HG02943 (cell line): ENCODE results near the gene SLC38A1.

Source experiments
- ATAC-seq: cut with Tn5 transposase; IDR thresholded peaks from one replicate; pipeline ENCODE4 v1.9.1; 2021; ENCODE audit warnings: mild to moderate bottlenecking, low read depth, moderate library complexity; ENCODE audit not compliant: unreplicated experiment

Gene SLC38A1

DNA sequence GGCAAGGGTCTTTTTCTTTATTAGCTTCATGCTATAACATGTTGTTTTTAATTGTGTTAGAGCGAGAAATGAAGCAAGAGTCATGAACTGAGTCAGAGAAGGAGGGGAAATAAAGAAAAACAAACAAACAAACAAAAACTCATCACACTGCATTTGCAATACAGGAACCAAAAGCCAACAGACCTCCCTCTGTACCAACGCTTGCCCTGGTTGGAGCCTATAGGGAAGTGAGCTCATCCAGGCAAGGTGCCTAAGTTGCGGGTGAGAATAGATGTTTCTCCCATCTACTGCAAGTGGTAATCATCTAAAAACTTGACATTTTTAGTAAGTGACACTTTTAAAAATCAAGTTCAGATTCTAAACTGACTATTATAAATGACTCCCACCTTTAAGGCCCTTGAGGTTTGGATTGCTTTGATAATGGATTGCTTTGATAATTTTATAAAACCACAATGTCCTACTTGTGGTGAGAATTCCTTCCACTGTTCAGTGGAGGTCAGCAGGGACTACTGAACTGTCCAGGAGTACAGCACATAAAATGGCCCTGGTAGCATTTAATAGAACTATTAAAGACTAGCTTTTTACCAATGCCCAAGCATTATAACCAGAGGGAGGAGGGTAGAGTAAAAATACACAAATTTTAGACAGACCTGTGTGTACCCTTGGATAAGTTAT, 31.3 kb downstream of the SLC38A1 start:
- ATAC-seq, result no peak

DNA sequence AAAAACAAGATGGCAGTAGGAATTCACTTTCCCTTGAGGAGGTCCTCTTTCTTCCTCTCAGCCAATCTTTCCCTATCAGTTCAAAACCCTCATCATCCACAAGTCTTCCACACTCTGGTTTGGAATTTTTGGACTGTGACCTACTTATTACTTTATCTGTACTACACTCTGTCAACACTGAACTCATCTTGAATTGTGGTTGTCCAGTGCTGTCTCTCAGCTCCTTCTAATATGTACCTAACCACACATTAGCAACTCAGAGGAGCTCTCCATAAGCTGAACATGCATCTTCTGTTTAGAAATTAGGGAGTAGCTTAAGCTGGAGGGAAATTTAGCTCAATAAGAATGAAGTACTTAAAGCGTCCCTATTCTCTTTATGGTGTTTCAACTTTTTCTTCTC, 34.8 kb downstream of the SLC38A1 start:
- no peak for ATAC-seq

DNA sequence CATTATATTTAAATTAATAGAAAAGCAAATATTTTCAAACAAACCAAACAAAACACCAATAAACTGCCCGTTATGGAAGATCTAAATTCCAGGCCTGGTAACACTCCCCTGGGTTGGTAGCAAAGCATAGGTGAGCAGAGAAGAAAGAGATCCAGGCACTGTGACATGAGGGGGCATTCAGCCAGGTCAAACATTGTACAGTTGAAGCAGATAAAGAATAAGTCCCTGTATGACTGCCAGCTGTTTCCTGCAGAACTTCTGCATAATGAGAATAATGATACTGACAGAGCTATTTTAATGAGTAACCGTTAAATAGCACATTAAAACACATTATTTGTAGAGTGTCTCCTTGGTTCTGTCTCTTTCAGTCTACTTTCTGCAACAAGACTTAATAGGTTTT, 35.4 kb downstream of the SLC38A1 start:
- no peak for ATAC-seq

DNA sequence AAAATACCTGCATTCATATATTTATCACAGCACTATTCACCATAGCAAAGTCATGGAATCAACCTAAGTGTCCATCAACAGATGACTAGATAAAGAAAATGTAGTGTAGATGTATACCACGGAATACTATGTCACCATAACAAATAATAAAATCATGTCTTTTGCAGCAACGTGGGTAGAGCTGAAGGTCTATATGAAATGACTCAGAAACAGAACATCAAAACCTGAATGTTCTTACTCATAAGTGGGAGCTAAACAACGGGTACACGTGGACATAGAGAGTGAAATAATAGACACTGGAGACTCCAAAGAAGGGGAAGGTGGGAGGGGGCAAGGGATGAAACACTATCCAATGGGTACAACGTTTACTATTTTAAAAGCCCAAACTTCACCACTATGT, 37.9 kb downstream of the SLC38A1 start:
- no peak for ATAC-seq

DNA sequence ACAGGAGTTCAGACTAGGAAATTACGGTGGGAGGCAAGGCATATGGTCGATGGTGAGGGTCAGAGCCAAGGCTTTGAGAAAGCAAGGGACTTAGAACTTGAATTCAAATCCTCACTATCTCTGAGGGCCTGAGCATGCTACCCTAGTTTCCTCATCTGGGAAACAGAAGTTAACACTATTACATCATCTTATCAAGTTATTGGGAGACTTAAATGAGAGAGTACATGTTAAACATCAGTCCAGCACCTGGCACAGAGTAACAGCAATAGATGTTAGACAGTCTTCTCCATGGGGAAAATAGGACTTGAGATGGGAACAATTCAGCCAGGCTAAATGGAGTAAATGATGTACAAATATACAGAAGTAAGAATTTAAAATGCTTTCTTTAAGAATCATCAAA, 38.5 kb downstream of the SLC38A1 start:
- no peak for ATAC-seq

DNA sequence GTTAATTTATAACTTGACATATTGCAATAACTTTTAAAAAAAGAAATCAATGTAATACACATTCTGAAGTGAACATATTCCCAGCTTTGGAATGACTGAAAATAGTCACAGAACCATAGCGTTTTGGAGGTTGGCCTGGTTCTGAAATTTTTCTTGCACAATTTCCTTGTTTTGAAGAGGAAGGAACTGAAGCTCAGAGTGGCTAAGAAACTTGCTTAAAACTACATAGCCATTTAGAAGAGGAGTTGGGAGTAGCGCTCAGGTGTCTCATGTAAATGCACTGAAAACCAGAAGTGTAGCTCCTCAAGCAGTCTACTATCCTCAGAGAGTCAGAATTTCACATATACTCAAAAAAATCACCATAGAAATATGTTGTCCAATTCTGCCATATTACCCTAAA, 41.2 kb downstream of the SLC38A1 start:
- no peak for ATAC-seq

DNA sequence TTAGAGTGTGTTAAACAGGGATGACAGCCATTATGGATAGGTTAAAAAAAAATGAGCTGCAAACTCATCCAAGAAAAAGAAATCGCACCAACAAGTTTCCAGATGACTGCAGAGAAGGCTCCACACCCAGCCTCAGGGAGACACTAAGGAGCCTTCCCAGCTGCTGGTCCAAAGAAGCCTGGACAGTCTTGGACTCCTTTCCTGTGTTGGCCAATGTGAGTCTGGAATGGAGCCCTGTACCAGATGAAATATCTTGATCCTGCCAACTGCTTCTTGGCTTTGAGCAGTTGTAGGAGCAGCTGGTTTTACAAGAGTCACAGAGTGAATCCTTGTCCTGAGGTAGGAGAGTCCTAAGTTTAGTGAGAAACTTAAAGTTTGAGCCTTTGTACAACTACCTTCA, 44.5 kb downstream of the SLC38A1 start:
- no peak for ATAC-seq

DNA sequence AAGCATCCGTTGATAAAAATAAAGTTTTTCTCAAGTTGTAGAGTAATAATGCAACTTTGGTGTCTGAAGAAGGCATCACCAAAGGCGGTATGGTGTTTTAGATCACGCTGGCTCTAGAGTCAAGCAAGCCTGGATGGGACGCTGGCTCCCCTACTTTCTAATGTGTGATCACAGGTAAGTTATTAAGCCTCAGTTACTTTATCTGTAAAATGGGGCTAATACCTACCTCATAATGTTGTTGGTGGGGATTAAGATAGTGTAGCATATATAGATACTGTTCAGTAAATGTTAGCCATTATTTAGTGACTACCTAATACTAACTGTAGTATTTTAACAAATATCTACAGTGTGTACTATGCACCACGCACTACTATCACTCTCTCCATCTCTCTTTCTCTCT, 45.8 kb downstream of the SLC38A1 start:
- ATAC-seq, result no peak

DNA sequence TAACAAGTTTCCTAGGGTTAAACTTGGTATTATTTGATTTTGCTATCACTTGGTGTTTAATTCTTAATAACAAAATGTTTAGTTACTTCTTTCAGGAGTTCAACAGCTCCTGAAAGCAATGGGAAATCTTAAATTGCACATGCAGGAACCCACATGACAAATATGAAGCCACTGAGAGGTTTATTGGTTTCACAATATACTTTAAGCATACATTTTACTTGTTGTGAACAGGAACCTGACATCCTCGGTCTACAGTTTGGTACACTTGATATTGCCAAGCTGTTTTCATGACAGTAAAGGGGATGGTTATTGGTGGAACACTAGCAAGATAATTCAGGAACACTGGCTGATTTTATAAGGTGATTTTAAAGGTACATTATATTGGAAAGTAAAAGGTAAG, 46.2 kb downstream of the SLC38A1 start:
- ATAC-seq, result no peak

DNA sequence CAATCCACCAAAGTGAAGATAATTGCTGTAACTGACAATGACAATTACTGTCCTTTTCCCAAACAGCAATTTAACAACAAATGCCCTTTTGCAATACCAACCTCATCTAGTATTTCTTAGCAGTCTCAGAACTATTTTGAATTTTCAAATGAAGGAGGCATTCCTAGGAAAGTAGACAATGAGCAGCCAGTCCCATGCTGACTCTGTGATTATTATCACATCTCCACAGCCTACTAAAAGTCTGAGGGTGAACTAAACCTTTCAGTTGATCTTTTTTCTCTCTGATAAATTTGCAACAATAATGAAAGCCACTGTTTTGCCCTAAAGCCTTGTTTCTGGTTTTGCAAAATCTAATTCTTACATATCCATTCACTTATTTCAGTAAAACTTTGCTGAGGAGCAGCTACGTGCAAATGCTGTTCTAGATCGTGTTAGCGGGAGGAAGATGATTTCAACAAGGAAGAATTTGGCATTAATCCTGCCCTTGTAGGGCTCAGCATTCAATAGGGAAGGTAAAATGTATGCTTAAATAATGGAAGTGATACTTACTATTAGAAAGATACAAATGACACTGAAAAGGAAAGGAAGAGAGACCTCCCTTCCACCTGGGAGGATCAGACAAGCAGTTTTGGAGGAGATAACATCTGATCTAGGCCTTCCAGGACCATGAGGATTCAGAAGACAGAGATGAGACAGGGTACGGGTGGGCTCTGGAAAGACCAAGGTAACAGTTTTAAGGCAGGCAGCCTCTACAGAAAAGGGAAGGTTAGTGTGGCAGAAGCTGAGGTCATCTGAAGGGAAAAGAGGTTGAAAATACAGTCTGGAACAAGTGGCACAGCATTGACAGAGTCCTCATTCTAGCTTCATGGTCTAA, 47.4 kb downstream of the SLC38A1 start:
- no peak for ATAC-seq

DNA sequence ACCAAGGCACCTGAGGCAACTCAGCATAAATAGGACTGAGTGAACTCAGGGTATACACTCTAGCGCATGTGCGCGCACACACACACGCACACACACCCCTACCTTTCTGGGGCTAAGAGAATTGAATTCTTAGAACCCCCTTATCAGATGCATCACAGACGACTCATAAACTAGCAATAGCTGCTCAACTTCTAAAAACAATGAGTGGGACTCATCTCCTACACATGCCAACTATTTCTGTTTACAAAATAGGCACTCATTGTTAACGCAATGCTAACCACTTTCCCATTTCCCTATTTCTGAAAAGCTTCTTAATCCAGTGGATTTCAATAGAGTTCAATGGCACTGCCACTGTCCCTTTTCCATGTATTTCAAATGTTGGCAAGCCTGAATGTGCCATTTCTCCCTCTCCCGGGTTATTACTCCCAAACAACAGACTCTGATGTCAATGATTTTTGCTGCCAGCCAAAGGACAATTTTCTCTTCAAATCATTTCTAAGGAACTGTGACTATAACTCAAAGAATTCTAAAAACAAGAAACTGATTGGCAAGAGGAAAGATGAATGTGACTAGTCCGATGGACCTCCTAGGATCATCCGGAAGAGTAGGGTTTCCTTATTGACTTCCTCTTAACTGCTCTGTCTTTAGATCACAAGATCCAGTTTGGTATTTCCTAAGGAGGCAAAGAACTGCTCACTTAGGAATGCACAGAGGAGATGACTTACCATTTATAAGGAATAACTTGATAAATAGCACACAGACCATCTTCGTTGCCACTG, 48.8 kb downstream of the SLC38A1 start:
- ATAC-seq, result no peak

DNA sequence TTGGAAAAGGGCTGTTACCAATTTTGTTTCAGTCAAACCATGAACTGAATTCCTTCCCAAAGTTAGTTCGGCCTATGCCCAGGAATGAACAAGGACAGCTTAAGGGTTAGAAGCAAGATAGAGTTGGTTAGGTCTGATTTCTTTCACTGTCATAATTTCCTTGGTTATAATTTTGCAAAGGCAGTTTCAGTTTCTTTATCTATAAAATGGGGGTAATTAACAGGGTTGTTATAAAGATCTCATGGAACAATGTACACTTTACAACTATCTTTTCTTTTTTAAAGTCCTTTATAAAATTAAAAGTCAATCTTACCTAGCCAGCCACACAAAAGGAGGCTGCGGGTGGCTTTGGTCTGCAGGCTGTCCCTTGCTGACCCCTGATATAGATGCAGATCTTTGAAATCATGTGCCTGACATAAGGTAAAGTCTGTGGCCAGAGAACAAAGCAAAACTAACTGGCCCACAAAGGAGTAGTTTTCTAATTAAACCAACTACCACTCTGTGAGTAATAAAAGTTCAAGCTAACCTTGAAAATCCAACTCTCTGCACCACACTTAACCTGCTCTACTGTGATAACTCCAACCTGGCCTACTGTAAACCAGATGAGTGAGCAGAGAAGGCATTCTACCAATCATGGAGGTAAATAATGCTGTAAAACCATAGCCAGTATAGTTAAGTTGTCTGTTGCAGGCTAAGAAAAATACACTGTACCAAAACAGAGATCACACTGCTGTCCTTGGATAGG, 49.5 kb downstream of the SLC38A1 start:
- no peak for ATAC-seq

DNA sequence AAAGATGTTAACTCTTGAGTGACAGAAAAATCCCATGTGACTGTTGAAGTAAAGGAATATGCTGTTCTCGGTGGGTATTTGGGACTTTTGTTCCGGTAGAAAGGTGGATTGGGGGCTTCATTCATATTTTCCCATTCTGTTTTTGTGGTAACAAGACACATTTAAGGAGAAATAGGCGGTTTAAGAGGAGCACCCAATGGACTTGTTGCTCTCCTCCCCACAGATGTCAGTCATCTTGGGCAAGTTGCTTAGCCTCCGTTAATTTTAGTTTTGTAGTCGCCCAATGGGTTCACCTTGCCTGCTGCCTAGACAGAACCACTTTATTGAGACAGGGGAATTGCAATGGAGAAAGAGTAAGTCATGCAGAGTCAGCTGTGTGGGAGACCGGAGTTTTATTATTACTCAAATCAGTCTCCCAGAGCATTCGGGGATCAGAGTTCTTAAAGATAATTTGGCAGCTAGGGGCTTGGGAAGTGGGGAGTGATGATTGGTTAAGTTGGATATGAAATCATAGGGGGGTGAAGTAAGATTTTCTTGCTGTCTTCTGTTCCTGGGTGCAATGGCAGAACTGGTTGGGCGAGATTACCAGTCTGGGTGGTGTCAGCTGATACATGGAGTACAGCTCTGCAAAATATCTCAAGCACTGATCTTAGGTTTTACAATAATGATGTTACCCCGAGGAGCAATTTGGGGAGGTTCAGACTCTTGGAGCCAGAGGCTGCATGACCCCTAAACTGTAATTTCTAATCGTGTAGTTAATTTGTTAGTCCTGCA, 50.3 kb downstream of the SLC38A1 start:
- no peak for ATAC-seq

DNA sequence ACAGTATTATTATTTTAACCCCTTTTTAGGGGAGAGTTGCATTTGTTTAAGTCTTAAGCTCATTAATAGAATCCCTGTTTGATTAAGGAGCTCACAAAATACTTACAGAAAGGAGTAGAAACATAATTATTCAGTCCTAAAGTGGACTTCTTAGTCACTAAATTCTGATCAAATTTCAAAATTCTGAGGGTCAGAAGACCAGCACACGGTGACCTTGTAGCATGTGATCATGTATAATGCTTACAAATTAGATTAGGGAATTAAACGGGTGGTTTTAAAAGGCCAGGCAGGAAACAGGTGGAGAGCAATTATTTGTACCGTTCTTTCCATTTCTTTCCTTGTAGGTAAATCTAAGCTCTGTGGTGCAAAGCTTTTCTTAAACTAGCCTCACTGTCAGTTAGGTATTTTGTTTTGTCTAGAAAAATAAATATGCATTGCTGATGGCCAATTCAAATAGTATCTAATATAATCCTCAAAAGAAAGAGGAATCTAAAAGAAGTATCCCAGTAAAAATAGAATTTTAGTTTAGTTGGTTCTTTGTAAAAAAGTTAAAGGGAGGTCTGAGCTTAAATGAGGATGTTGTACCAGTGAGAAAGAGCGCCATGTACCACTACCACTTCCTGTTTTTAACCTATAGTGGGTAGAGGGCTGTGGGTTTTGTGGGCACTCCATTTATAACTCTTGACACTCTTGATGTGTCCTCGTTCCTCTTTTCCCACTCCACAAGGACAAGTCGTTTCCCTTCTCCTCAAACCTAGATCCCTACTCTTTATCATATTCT, 51.1 kb downstream of the SLC38A1 start:
- peak; percentile 68 for ATAC-seq

DNA sequence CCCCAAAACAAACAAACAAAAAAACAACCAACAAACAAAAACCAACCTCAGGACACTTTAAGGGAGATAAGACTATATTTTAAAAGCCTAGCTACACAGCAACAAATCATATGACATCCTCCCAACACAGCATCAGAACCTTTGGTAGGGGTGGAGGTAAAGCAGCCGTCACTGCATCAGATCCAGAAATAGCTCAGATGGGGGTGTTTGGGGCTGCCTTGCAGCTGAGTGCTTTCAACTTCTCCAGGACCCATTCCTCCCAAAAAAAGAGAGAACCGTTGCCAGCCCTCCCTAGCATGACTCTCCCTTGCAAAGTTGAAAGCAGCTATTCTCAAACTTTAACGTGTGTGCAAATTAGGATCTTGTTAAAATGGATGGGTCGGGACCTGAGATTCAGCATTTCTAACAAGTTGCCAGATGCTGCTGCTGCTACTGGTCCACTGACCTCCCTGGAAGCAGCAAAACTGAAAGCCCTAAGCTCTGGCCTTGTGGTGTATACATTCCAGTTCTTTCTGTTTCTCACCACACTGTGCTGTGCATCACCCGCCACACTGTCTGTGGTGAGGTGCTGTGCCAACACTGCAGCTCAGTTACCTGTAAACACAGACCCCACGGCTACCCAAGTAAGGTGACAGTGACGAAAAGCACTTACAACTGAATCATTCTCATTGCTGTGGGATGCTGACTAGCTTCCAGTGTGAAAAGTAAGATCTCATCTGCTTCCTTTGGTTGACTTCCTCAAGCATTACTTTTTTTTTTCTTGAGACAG, 54.0 kb downstream of the SLC38A1 start:
- peak; percentile 54 for ATAC-seq

DNA sequence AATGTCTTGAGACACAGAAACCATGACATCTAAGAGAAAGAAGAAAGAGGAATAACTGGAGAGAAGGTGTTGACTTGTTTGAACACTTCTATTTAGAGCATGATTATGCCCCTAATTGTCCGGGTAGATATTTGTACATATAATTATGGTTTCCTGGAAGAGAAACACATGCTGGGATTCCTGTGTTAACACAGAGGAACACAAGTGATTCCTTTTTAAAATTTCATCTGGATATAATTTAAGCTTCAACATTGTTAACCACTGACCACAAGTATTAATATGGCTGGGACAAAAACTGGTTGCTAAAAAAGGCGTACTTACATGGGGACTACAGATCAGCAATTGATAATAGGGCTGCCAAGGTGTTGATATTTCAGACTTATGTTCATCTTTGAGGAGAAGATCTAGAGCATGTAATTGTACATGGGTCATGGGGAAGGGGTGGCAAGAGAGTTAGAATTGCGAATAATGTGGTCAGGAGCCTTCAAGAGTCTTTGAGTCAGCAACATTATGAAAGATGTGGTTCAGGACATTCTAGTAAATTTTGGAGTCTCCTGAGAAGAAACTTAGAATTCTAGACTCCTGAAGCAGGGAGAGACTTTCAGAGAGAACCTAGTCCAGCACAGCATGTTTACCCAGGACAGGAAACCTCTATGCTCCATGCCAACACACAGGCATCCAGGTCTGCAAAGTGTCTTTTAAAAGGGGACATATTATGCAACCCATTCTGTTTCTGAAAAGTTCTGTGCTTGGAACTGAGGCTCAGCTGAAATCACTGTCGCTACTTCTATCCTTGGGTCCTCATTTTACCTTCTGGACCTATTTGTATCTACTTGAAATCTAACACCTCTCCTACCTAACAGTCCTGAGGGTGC, 56.5 kb downstream of the SLC38A1 start:
- no peak for ATAC-seq

DNA sequence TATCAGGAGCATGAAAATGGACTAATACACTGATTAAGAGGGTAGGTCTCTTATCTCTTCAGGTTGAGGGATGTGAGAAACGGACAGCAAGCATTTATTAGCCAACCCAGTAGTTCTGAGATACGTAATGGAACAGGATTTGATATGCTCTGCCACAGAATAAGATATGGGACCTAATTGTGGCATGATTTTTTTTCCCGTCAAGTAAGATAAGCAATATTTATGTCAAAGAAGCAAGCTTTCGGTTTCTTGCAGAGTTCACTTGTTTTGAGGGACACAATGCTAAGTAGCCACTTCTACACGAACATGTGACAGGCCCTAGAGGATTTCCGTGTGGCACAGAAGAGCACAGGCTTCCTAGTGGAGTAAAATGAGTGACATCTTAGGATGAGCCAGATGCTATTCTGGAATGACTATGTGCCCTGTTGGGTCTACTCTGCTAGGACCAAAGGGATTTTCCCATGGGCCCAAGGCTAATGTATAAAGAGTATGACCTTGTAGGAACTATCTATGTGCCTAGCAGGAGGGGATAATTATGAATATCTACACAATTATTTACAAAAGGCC, 57.9 kb downstream of the SLC38A1 start:
- no peak for ATAC-seq
